GM21786 (cell line): ENCODE measurements around the gene HBQ1.
A peak's percentile ranks its signal among the peaks of the same experiment; 100 is the strongest.
"Not testable (repeated sequence)": the region's sequence is repeated elsewhere in the genome, so short reads cannot be mapped to it uniquely, and the experiment has no call there.

Source experiments
- ATAC-seq: cut with Tn5 transposase; IDR thresholded peaks from one replicate; pipeline ENCODE4 v1.9.1; 2021; ENCODE audit not compliant: unreplicated experiment

The HBQ1 gene

DNA sequence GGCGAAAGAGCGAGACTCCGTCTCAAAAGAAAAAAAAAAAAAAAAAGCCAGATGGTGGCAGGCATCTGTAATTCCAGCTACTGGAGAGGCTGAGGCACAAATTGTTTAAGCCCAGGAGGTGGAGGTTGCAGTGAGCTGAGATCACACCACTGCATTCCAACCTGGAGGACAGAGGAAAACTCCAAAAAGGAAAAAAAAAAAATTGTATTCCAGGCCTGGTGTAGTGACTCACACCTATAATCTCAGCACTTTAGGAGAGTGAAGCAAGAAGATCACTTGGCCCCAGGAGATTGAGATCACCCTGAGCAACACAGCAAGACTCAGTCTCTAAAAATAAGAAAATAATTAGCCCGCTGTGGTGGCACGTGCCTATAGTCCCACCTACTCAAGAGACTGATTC is 20.1 kb downstream of the HBQ1 start:
- no peak for ATAC-seq

DNA sequence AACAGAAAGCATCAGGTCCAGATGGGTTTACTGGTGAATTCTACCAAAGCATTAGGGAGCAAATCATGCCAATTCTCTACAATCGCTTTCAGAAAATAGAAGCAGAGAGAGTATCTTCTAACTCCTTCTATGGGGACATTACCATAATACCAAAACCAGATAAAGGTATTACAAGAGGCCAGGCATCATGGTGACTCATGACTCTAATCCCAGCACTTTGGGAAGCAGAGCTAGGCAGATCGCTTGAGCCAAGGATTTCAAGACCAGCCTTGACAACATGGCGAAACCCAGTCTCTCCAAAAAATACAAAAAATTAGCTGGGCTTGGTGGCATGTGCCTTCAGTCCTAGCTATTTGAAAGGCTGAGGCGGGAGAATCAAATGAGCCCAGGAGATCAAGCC is 23.0 kb downstream of the HBQ1 start:
- no peak for ATAC-seq

DNA sequence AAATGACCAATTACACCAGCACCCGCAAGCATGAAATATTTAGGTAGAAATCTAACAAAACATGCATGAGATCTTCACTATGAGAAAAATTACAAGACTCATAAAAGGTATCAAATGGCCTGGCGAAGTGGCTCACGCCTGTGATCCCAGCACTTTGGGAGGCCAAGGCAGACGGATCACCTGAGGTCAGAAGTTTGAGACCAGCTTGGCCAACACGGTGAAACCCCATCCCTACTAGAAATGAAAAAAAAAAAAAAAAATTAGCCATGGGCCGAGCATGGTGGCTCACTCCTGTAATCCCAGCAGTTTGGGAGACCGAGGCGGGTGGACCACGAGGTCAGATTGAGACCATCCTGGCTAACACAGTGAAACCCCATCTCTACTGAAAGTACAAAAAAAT is 23.8 kb downstream of the HBQ1 start:
- not testable (repeated sequence) for ATAC-seq

DNA sequence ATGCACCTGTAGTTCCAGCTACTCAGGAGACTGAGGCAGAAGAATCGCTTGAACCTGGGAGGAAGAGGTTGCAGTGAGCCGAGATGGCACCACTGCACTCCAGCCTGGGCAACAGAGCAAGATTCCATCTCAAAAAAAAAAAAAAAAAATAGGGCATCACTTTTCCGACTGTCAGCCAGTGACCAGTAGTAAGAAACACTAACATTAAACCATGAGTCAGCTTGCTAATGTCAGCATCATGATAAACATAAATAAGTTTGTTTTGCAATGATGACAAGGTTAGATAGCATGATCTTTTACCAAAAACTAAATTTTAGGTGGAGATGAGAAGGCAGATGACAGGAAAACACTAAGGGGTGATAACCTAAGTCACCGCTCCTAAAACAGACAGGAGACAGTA is 29.1 kb downstream of the HBQ1 start:
- ATAC-seq = not testable (repeated sequence)

DNA sequence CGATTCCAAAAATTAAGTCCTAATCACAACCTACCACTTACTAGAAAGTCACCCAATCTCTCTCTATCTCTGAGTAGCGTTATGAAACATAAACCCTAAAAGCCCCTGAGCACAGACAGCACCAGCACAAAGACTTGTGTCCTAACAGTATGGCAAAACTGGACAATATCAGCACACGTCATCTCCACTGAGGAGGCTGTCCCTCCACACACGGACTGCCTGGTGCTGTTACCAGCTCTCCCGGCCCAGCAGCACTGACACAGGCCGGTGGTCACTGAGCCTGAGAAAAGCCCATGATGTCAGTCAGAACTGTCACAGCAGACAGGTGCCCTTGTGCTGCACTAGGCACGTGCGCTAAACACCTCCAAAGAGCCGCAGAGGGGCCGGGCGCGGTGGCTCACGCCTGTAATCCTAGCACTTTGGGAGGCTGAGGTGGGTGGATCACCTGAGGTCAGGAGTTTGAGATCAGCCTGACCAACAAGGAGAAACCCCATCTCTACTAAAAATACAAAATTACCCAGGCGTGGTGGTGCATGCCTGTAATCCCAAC is 31.4 kb downstream of the HBQ1 start:
- ATAC-seq = not testable (repeated sequence)

DNA sequence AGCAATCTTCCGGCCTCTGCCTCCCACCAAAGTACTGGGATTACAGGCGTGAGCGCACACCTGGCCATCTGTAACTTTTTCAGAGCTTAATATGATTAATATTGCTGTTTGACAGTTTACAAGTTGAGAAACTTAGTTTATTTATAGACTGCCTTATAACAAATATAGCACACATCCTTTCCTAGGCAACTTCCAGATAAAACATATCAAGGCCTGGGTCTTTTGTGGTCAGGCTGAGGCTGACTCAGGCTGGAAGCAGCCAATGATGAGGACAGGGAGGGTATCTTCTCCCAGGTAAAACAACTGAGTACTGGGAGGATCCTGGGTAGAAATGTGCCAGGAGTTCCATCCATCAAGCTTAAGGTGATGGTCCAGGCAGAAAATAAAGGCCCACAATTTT is 32.7 kb downstream of the HBQ1 start:
- no peak for ATAC-seq

DNA sequence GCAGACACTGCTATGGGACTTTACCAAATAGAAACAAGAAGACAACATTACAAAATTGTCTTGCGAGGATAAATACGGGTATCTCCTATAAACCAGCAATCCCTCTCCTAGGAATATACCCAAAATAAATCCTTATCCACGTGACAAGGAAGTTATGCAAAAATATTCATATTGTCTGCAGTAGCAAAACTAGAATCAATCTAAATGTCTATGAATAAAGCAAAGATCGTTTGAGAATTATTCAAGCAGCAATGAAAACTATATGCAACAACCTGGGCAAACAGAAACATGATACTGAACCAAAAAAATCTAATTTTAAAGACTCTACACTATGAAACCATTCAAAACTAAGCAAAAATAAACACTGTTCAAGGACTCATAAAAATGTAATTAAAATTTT is 39.8 kb downstream of the HBQ1 start:
- no peak for ATAC-seq

DNA sequence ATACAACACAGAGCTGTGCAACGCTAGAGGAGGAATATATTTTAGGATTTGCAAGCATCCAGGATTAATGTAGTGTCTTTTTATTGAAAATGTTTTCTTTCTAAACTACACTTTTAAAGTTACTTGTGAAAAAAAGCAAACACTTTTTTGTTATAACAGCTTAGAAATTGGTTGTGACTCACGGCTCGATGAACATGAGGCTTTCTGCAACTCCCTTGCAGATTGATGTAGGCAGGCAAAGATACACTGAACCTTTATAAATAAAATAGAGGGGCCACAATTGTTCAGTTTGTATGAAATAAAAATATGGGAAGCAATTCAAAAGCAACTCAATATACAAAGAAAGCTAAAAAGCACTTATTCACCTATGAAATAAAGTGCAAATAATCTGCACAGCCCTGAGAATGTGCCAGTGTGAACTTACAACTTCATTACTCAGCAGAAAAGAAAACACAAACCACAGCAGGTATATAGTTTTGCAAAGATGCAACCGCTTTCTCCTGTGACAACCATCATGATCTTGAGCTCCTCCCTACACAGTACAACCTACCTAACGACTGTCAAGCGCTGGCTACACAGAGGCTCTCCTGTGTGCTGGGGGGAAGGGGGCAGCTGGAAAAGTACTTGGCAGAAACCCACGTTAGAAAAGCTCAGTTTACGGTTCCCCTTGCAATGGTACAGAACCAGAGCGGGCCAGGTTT is 48.0 kb downstream of the HBQ1 start:
- no peak for ATAC-seq

DNA sequence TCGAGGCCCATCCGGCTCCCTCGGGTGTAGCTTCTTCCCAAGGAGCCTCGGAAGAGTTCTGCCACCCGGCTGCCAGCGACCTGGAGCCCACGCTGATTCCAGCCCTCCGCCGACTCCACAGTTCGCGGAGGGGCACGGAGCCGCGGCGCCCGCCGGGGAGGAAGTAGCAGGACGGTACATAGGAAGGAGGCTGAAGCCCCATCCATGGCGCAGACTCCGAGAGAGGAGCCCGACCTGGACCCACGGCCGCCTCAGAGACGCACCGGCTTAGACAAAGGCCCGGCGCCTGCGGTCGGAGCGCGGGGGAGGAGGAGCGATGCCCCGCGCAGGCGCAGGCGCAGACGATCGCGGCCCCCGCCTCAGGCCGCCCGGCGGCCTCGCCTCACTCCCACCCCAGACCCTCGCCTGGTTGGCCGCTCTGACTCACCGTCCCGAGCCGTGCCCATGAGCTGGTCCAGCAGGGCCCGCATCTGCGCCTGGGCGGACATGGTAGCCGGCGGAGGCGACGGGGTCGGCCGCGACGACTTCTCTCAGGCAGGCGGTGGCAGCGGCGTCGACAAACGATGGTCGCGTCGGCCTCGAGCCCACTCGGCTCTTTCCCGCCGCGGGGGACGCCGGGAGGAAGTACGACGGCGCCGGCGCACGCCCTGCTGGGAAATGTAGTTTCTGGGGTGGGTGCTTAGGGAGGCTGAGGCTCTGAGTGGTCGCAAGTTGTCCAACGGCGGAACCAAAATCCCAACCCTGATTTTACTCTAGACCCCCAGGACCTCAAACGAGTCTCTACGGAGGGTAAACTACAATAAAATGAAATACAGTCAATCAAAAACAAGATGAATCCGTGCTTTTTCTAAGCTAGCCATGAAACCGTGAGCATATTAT is 48.8 kb downstream of the HBQ1 start, which contains the start of gene LUC7L:
LUC7L (minus strand) TSS at position 598 of the 879 bp plus-strand sequence; CDS start at position 488, 110 bp downstream.
- ATAC-seq = peak; percentile 81

DNA sequence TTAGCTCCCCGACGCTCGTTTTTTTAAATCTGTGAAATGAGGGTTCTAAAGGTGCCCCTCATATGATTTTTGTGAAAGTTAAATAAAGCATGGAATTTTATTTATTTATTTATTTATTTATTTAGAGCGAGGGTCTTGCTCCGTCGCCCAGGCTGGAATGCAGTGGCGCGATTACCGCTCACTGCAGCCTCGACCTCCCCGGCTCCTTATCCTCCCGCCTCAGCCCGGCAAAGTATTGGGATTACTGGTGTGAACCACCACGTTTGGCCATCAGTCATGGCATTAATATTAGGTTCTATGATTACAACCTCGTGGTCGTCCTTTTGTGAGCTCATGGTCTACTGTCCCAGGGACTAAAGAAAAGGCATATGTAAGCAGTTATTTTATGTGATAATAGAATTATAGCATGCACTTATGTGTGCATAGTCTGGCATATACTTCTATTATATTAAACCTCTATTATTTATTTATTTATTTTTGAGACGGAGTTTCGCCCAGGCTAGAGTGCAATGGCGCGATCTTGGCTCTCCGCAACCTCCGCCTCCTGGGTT is 49.5 kb downstream of the HBQ1 start:
- no peak for ATAC-seq

DNA sequence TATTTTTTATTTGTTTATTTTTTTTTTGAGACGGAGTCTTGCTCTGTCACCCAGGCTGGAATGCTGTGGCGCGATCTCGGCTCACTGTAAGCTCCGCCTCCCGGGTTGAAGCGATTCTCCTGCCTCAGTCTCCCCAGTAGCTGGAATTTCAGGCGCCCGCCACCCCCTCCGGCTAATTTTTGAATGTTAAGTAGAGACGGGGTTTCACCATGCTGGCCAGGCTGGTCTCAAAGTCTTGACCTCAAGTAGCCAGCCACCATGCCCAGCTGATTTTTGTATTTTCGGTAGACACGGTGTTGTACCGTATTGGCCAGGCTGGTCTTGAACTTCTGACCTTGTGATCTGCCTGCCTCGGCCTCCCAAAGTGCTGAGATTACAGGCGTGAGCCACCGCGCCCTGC is 50.1 kb downstream of the HBQ1 start:
- not testable (repeated sequence) for ATAC-seq
